Liver (tissue), 9 donors: ENCODE data around the gene EIF4E2. TPM values are rescaled to one million over a fixed set of nuclear protein-coding genes. Genes with fewer than 3 reads are reported as not detected.
"Not testable (repeated sequence)": the region's sequence is repeated elsewhere in the genome, so short reads cannot be mapped to it uniquely, and the experiment has no call there.

Experiments
- DNase-seq: peaks from one replicate; pipeline ENCODE4 v3.0.0-alpha.2; 2017; ENCODE audit warnings: low spot score
- H3K27ac ChIP-seq, 2 donors: one replicate each; pipeline ENCODE4 v1.7.0; 2013; ENCODE audit warnings: inconsistent platforms in 2 of 2, low read length in 2 of 2, control low read depth in 1 of 2, low read depth in 1 of 2, mild to moderate bottlenecking in 1 of 2
- H3K27me3 ChIP-seq, 4 donors: one replicate each; pipeline versions ENCODE4 v1.6.1 to v1.7.0; 2013; ENCODE audit warnings: low read length in 3 of 4, inconsistent platforms in 1 of 4, mild to moderate bottlenecking in 1 of 4, moderate library complexity in 1 of 4; ENCODE audit not compliant: control insufficient read depth in 4 of 4, insufficient read depth in 4 of 4
- H3K36me3 ChIP-seq, 4 donors: one replicate each; pipeline versions ENCODE4 v1.6.1 to v1.7.0; 2013; ENCODE audit warnings: low read length in 3 of 4, mild to moderate bottlenecking in 3 of 4, low read depth in 1 of 4, moderate library complexity in 1 of 4; ENCODE audit not compliant: control insufficient read depth in 4 of 4, insufficient read depth in 3 of 4
- H3K4me1 ChIP-seq, 4 donors: one replicate each; pipeline versions ENCODE4 v1.6.1 to v1.7.0; 2013; ENCODE audit warnings: low read length in 3 of 4, mild to moderate bottlenecking in 3 of 4, moderate library complexity in 1 of 4; ENCODE audit not compliant: control insufficient read depth in 4 of 4, insufficient read depth in 4 of 4
- H3K4me3 ChIP-seq, 3 donors: one replicate each; pipeline versions ENCODE4 v1.6.1 to v1.7.0; 2013; ENCODE audit warnings: low read length in 3 of 3, control low read depth in 1 of 3, low read depth in 1 of 3, mild to moderate bottlenecking in 1 of 3
- H3K9ac ChIP-seq, 2 donors: one replicate each; pipeline ENCODE4 v1.7.0; 2013; ENCODE audit warnings: low read length in 2 of 2, mild to moderate bottlenecking in 2 of 2, moderate library complexity in 2 of 2, control low read depth in 1 of 2, low read depth in 1 of 2
- H3K9me3 ChIP-seq, 4 donors: one replicate each; pipeline versions ENCODE4 v1.6.1 to v1.7.0; 2013; ENCODE audit warnings: low read length in 3 of 4; ENCODE audit not compliant: control insufficient read depth in 4 of 4
- EGR1 ChIP-seq, 2 donors: IDR thresholded peaks; 2 replicates each; pipeline ENCODE4 v1.6.1; 2016 to 2018; ENCODE audit warnings: antibody characterized with exemption in 2 of 2, low read depth in 2 of 2
- FOXA1 ChIP-seq: IDR thresholded peaks from 2 replicates; pipeline ENCODE4 v1.6.1; 2016; ENCODE audit warnings: antibody characterized with exemption
- FOXA2 ChIP-seq: IDR thresholded peaks from 2 replicates; pipeline ENCODE4 v1.6.1; 2016; ENCODE audit warnings: antibody characterized with exemption
- GABPA ChIP-seq, 2 donors: IDR thresholded peaks in 1 of 2; conservative IDR thresholded peaks in 1 of 2; 2 replicates each; pipeline ENCODE4 v1.6.1; 2016; ENCODE audit warnings: antibody characterized with exemption in 2 of 2, mild to moderate bottlenecking in 1 of 2, moderate library complexity in 1 of 2
- HNF4A ChIP-seq, 2 donors: conservative IDR thresholded peaks; 2 replicates each; pipeline ENCODE4 v1.6.1; 2016; ENCODE audit warnings: antibody characterized with exemption in 2 of 2, mild to moderate bottlenecking in 2 of 2
- JUND ChIP-seq, 2 donors: IDR thresholded peaks; 2 replicates each; pipeline ENCODE4 v1.6.1; 2016; ENCODE audit warnings: antibody characterized with exemption in 2 of 2
- NR2F2 ChIP-seq: IDR thresholded peaks from 2 replicates; pipeline ENCODE4 v1.6.1; 2016; ENCODE audit warnings: antibody characterized with exemption
- RAD21 ChIP-seq, 2 donors: IDR thresholded peaks; 2 replicates each; pipeline ENCODE4 v1.6.1; 2016; ENCODE audit warnings: antibody characterized with exemption in 2 of 2, mild to moderate bottlenecking in 2 of 2
- RXRA ChIP-seq, 2 donors: IDR thresholded peaks; 2 replicates each; pipeline ENCODE4 v1.6.1; 2017 to 2018; ENCODE audit warnings: antibody characterized with exemption in 2 of 2, mild to moderate bottlenecking in 1 of 2
- SP1 ChIP-seq: IDR thresholded peaks from 2 replicates; pipeline ENCODE4 v1.6.1; 2018; ENCODE audit warnings: antibody characterized with exemption, mild to moderate bottlenecking
- TAF1 ChIP-seq: conservative IDR thresholded peaks from 2 replicates; pipeline ENCODE4 v1.6.1; 2016; ENCODE audit warnings: antibody characterized with exemption, mild to moderate bottlenecking
- YY1 ChIP-seq: IDR thresholded peaks from 2 replicates; pipeline ENCODE4 v1.6.1; 2016; ENCODE audit warnings: antibody characterized with exemption, mild to moderate bottlenecking
- WGBS: extraction: QIAGEN DNeasy Blood & Tissue Kit; methylation state at CpG from one replicate; pipeline ENCODE4 v1.1.7; 2013; 5-methylcytosine and 5-hydroxymethylcytosine counted together
- polyA plus RNA-seq, 2 donors: library from polyadenylated mRNA; stranded (reverse) in 1 of 2; unstranded in 1 of 2; fragments of 200-250 nt in 1 of 2; fragments of >200 nt in 1 of 2; fragmentation: Nextera tagmentation in 1 of 2; extraction: Ambion mirVana in 1 of 2; gene quantifications; one replicate each; pipeline versions ENCODE4 v1.2.1 to v1.2.3, GENCODE V29; 2013 to 2015
- total RNA-seq, 2 donors: library from RNA; depleted of rRNA; stranded (reverse); fragments of >200 nt; gene quantifications; one replicate each; pipeline ENCODE4 v1.2.3, GENCODE V29; 2014
- TF ChIP-seq, protein P1 (sequence below): IDR thresholded peaks from 2 replicates; pipeline ENCODE4 v1.6.1; 2016; ENCODE audit warnings: antibody characterized with exemption, mild to moderate bottlenecking
- TF ChIP-seq, protein P2 (sequence below): IDR thresholded peaks from 2 replicates; pipeline ENCODE4 v1.6.1; 2016; ENCODE audit warnings: antibody characterized with exemption
- TF ChIP-seq, protein P3 (sequence below): IDR thresholded peaks from 2 replicates; pipeline ENCODE4 v1.6.1; 2016; ENCODE audit warnings: antibody characterized with exemption
- donor health status: healthy.
- donor health status: healthy.
- donor health status: healthy.
- donor health status: healthy.
- donor health status: healthy.

EIF4E2 gene
- total and polyA plus RNA-seq, 4 donors = 30.0 to 46.9 (median 45.4) TPM

DNA sequence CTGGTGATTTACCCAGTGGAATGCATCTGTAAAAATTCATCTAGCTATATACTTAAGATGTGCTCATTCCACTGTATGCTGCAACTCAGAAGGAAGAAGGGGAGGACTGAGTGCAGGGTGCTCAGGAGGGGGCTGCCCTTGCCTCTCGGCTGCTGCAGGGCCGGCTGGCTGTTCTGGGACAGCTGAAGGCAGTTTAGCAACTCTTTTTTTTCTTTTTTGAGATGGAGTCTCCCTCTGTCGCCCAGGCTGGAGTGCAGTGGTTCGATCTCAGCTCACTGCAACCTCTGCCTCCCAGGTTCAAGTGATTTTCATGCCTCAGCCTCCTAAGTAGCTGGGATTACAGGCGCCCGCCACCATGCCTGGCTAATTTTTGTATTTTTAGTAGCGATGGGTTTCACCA lies 17.7 kb upstream of the EIF4E2 start:
- not testable (repeated sequence) for H3K9ac ChIP-seq
- WGBS = 88% methylated on average over 7 of the region's 7 CpGs

DNA sequence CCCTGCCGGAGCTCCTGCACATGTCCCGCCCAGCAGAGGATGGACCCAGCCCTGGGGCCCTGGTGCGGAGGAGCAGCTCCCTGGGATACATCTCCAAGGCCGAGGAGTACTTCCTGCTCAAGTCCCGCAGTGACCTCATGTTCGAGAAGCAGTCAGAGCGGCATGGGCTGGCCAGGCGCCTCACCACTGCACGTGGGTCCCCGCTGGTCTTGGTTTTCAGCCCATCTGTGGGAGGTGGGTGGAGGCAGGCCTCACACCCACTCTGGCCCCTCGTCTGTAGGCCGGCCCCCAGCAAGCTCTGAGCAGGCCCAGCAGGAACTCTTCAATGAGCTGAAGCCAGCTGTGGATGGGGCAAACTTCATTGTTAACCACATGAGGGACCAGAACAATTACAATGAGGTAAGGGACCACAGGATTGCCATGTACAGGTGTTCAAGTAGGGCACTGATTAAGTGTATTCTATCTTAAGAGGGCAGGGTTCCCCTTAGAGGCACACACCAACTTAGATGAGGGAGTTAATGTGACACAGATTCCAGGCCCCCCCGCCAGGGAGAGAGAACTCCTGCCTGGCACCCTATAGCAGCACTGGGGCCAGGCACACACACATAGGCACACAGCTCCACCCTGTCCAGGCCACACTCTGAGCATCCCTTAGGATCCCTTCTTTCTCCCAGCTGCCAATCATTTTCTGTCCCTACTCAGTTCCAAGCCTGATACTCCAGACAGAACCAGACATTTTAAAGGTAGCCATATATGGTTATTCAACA lies 16.4 kb upstream of the EIF4E2 start:
- no peaks in the 10 kb centered on the region for H3K27me3 ChIP-seq
- H3K9ac ChIP-seq = no peak overlapping the region
- no peak overlapping the region for H3K4me3 ChIP-seq
- H3K4me1 ChIP-seq = no peaks in the 10 kb centered on the region
- no peaks in the 10 kb centered on the region for H3K36me3 ChIP-seq
- peaks cover 0 to 3% (median under 1%) of the 10 kb centered on the region in 4 donors for H3K9me3 ChIP-seq
- WGBS = 84% methylated on average over 13 of the region's 13 CpGs
- DNase-seq = no peak
- TF ChIP-seq RAD21 (IDR thresholded peaks at IDR 0.05) (no peak), FOXA1 (no peak), SP1 (no peak), GABPA (IDR thresholded peaks at IDR 0.05 in 1 of 2, conservative IDR thresholded peaks at IDR 0.05 in 1 of 2) (no peak), JUND (IDR thresholded peaks at IDR 0.05) (no peak), HNF4A (conservative IDR thresholded peaks at IDR 0.05) (no peak), TAF1 (no peak), YY1 (no peak), EGR1 (IDR thresholded peaks at IDR 0.05; ENCODE audit: low read depth in 2 of 2) (no peak), NR2F2 (no peak), FOXA2 (no peak), RXRA (IDR thresholded peaks at IDR 0.05) (no peak)
- TF ChIP-seq, protein P1, sequence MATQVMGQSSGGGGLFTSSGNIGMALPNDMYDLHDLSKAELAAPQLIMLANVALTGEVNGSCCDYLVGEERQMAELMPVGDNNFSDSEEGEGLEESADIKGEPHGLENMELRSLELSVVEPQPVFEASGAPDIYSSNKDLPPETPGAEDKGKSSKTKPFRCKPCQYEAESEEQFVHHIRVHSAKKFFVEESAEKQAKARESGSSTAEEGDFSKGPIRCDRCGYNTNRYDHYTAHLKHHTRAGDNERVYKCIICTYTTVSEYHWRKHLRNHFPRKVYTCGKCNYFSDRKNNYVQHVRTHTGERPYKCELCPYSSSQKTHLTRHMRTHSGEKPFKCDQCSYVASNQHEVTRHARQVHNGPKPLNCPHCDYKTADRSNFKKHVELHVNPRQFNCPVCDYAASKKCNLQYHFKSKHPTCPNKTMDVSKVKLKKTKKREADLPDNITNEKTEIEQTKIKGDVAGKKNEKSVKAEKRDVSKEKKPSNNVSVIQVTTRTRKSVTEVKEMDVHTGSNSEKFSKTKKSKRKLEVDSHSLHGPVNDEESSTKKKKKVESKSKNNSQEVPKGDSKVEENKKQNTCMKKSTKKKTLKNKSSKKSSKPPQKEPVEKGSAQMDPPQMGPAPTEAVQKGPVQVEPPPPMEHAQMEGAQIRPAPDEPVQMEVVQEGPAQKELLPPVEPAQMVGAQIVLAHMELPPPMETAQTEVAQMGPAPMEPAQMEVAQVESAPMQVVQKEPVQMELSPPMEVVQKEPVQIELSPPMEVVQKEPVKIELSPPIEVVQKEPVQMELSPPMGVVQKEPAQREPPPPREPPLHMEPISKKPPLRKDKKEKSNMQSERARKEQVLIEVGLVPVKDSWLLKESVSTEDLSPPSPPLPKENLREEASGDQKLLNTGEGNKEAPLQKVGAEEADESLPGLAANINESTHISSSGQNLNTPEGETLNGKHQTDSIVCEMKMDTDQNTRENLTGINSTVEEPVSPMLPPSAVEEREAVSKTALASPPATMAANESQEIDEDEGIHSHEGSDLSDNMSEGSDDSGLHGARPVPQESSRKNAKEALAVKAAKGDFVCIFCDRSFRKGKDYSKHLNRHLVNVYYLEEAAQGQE = no peak
- TF ChIP-seq, protein P2, sequence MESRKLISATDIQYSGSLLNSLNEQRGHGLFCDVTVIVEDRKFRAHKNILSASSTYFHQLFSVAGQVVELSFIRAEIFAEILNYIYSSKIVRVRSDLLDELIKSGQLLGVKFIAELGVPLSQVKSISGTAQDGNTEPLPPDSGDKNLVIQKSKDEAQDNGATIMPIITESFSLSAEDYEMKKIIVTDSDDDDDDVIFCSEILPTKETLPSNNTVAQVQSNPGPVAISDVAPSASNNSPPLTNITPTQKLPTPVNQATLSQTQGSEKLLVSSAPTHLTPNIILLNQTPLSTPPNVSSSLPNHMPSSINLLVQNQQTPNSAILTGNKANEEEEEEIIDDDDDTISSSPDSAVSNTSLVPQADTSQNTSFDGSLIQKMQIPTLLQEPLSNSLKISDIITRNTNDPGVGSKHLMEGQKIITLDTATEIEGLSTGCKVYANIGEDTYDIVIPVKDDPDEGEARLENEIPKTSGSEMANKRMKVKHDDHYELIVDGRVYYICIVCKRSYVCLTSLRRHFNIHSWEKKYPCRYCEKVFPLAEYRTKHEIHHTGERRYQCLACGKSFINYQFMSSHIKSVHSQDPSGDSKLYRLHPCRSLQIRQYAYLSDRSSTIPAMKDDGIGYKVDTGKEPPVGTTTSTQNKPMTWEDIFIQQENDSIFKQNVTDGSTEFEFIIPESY = no peak
- TF ChIP-seq, protein P3, sequence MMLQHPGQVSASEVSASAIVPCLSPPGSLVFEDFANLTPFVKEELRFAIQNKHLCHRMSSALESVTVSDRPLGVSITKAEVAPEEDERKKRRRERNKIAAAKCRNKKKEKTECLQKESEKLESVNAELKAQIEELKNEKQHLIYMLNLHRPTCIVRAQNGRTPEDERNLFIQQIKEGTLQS = no peak
- no peak overlapping the region for H3K27ac ChIP-seq

More for the DNA sequence above, 17.7 kb upstream of the EIF4E2 start:
- not testable (repeated sequence) for H3K27ac ChIP-seq, H3K4me3 ChIP-seq, H3K4me1 ChIP-seq, H3K9me3 ChIP-seq, H3K36me3 ChIP-seq, H3K27me3 ChIP-seq, DNase-seq
